ENCODE measurements around the gene TP73.

DNA sequence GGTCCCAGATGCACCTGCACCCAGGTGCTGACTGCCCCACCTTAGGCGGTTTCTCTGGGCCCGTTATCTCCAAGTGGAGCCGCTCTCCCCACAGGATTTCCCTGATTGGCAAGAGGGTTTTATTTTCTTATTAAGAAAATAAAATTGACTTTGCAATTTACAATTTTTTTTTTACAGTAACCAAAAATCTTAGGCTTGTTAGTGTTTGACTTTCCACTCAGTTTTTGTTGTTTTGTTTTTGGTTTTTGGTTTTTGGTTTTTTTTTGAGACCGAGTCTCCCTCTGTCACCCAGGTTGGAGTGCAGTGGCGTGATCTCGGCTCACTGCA, 95.2 kb downstream of the TP73 start:
- TF ChIP-seq POLR2A (IDR thresholded peaks at IDR 0.05) (no peak), POLR2AphosphoS5 (IDR thresholded peaks at IDR 0.05) (no peak)
- TF ChIP-seq, protein P1, sequence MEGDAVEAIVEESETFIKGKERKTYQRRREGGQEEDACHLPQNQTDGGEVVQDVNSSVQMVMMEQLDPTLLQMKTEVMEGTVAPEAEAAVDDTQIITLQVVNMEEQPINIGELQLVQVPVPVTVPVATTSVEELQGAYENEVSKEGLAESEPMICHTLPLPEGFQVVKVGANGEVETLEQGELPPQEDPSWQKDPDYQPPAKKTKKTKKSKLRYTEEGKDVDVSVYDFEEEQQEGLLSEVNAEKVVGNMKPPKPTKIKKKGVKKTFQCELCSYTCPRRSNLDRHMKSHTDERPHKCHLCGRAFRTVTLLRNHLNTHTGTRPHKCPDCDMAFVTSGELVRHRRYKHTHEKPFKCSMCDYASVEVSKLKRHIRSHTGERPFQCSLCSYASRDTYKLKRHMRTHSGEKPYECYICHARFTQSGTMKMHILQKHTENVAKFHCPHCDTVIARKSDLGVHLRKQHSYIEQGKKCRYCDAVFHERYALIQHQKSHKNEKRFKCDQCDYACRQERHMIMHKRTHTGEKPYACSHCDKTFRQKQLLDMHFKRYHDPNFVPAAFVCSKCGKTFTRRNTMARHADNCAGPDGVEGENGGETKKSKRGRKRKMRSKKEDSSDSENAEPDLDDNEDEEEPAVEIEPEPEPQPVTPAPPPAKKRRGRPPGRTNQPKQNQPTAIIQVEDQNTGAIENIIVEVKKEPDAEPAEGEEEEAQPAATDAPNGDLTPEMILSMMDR (IDR thresholded peaks at IDR 0.05), result no peak
